Inflammatory macrophage (primary cell): ENCODE data around the gene SPNS3.

Experiments used
- DNase-seq, 2 donors: peaks; one replicate each; pipeline ENCODE4 v3.0.0-alpha.2; 2020 to 2022

Gene SPNS3

DNA sequence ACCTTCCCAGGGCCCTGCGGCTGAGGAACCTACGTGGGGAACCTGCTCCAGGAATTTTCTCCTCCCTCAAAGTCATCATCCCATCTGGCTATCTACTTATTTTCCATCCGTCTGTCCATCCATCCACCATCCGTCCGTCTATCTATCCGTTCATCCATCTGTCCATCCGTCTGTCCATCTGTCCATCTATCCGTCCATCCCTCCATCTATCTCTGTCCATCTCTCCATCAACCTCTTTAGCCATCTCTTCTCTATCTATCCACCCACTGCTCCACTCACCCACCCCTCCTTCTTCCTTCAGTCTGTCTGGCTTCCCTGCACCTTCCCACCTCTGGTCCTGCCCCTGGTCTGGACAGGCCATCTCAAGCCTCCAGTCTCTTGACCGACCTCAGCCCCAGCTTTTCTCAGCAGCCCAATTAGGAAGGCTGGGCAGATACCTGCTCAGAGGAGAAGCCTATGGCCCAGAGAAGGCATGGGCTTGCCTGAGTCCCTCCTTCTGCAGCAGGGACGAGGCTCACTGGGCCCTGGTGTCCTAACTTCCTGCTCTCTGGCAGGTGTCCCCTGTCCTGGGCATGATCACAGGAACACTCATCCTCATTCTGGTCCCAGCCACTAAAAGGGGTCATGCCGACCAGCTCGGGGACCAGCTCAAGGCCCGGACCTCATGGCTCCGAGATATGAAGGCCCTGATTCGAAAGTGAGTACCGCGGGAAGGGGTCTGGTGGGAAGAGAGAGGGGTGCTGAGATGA is 98.4 kb downstream of the SPNS3 start:
- no peak for DNase-seq

DNA sequence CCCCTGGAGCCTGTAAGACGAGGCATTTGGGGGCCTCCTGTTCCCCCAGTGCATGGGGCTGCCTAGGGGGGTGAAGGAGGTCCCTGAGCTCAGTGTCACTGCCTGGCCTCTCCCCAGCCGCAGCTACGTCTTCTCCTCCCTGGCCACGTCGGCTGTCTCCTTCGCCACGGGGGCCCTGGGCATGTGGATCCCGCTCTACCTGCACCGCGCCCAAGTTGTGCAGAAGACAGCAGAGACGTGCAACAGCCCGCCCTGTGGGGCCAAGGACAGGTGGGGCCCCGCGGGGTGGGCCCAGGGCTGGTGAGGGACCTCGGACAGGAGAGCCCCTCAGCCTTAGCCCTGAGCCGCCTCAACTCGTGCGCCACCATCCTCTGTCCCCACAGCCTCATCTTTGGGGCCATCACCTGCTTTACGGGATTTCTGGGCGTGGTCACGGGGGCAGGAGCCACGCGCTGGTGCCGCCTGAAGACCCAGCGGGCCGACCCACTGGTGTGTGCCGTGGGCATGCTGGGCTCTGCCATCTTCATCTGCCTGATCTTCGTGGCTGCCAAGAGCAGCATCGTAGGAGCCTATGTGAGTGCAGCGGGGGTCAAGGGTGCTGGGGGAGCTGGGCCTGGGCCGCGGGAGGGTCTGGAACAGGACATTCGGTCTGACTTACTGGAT is 99.3 kb downstream of the SPNS3 start:
- no peak for DNase-seq

DNA sequence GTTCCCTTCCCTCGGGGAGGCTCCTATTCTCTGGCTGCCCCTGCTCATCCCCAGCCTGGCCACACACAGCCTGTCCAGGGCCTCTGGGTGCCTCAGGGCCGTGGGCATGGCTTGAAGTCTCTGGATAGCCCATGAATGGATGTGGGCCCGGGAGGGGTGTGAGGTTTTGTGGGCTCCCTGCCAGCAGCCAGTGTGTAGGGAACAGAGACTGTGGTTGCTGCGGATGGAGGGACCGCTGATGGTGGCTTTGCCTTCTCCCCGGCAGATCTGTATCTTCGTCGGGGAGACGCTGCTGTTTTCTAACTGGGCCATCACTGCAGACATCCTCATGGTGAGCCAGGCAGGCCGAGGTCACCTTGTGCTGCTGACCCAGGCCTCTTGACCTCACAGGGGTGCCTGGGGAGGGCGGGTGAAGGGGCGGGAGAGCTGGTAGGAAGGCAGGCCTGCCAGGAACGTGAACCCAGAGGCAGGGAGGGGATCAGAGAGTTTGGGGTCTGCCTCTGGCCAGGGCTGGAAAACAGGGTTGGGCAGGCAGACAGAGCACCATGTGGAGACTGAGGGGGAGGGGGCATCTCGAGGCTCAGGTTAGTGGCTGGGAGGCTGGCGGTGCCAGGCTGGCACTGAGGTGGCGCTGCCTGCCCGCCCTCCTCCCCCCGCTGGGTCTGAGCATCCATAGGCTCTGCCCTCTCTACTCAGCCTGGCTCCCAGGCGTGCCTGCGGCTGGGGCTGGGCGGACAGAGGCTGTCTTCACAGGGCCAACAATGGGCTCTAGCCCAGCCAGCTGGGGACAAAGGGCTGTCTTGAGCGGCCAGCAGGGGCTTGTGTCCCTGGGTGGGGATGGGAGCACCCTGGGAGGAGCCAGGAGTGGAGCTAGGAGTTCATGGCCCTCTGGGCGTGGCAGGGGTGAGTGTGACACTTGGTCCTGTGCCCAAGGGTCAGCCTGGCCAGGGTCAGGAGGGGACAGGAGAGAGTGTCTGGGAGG is 100.1 kb downstream of the SPNS3 start:
- DNase-seq = no peak

DNA sequence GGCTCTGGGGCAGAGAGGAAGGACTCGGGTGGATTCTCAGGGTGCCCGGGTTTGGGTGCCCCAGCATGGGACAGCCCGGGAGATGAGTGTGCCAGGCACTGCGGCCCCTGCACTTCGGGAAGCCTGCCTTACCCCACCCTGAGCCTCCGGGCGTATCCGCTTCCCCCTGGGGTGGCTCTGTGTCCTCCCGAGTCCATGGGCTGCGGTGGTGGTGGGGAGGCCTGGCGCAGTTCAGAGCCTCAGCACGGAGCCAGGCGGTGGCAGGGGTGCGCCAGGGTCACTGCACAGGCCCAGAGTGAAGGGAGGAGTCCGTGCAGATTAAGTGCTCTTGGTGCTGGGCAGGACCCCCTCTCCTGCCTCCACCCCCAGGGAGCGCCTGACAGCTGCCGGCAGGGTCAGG is 100.8 kb downstream of the SPNS3 start:
- no peak for DNase-seq

- DNase-seq = no peak
Measured at GRCh38 chr17:4534928-4535666, 101.4 kb downstream of the SPNS3 start.

DNA sequence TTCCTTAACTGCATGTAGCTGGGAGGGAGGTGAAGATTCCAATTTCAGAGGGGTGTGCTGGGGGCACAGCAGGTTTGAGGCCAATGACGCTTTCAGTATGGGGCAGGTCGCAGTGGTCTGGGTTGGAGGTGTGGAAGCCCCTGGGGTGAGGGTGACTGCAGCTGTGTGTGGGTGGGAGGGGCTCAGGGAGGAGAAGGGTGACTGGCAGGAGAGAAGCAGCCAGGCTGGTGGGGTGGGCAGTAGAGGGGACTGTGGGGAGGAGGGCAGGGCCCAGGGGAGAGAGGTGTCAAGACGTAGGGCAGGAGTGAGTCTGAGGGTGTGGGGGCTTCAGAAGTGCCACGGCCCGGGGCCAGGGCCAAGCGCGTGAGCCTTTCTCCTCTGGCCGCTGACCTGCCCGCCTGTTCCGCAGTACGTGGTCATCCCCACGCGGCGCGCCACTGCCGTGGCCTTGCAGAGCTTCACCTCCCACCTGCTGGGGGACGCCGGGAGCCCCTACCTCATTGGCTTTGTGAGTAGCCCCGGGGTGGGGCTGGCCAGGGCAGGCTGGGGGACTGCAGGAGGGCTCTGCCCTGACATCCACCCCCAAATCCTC is 102.0 kb downstream of the SPNS3 start:
- DNase-seq = no peak

- DNase-seq = no peak
Measured at GRCh38 chr17:4536259-4536741, 102.6 kb downstream of the SPNS3 start.

GRCh38 chr17:4536742-4537411 is 103.1 kb downstream of the SPNS3 start:
- DNase-seq = peak; percentile 15 to 45
